Liver (tissue), 9 donors: Measurements from ENCODE around the gene TRIM7. TPM values are rescaled to one million over a fixed set of nuclear protein-coding genes. Genes with fewer than 3 reads are reported as not detected.

Source experiments
- DNase-seq: peaks from one replicate; pipeline ENCODE4 v3.0.0-alpha.2; 2017; ENCODE audit warnings: low spot score
- H3K27ac ChIP-seq, 2 donors: one replicate each; pipeline ENCODE4 v1.7.0; 2013; ENCODE audit warnings: inconsistent platforms in 2 of 2, low read length in 2 of 2, control low read depth in 1 of 2, low read depth in 1 of 2, mild to moderate bottlenecking in 1 of 2
- H3K27me3 ChIP-seq, 4 donors: one replicate each; pipeline versions ENCODE4 v1.6.1 to v1.7.0; 2013; ENCODE audit warnings: low read length in 3 of 4, inconsistent platforms in 1 of 4, mild to moderate bottlenecking in 1 of 4, moderate library complexity in 1 of 4; ENCODE audit not compliant: control insufficient read depth in 4 of 4, insufficient read depth in 4 of 4
- H3K36me3 ChIP-seq, 4 donors: one replicate each; pipeline versions ENCODE4 v1.6.1 to v1.7.0; 2013; ENCODE audit warnings: low read length in 3 of 4, mild to moderate bottlenecking in 3 of 4, low read depth in 1 of 4, moderate library complexity in 1 of 4; ENCODE audit not compliant: control insufficient read depth in 4 of 4, insufficient read depth in 3 of 4
- H3K4me1 ChIP-seq, 4 donors: one replicate each; pipeline versions ENCODE4 v1.6.1 to v1.7.0; 2013; ENCODE audit warnings: low read length in 3 of 4, mild to moderate bottlenecking in 3 of 4, moderate library complexity in 1 of 4; ENCODE audit not compliant: control insufficient read depth in 4 of 4, insufficient read depth in 4 of 4
- H3K4me3 ChIP-seq, 3 donors: one replicate each; pipeline versions ENCODE4 v1.6.1 to v1.7.0; 2013; ENCODE audit warnings: low read length in 3 of 3, control low read depth in 1 of 3, low read depth in 1 of 3, mild to moderate bottlenecking in 1 of 3
- H3K9ac ChIP-seq, 2 donors: one replicate each; pipeline ENCODE4 v1.7.0; 2013; ENCODE audit warnings: low read length in 2 of 2, mild to moderate bottlenecking in 2 of 2, moderate library complexity in 2 of 2, control low read depth in 1 of 2, low read depth in 1 of 2
- H3K9me3 ChIP-seq, 4 donors: one replicate each; pipeline versions ENCODE4 v1.6.1 to v1.7.0; 2013; ENCODE audit warnings: low read length in 3 of 4; ENCODE audit not compliant: control insufficient read depth in 4 of 4
- EGR1 ChIP-seq, 2 donors: IDR thresholded peaks; 2 replicates each; pipeline ENCODE4 v1.6.1; 2016 to 2018; ENCODE audit warnings: antibody characterized with exemption in 2 of 2, low read depth in 2 of 2
- FOXA1 ChIP-seq: IDR thresholded peaks from 2 replicates; pipeline ENCODE4 v1.6.1; 2016; ENCODE audit warnings: antibody characterized with exemption
- GABPA ChIP-seq, 2 donors: IDR thresholded peaks in 1 of 2; conservative IDR thresholded peaks in 1 of 2; 2 replicates each; pipeline ENCODE4 v1.6.1; 2016; ENCODE audit warnings: antibody characterized with exemption in 2 of 2, mild to moderate bottlenecking in 1 of 2, moderate library complexity in 1 of 2
- HNF4A ChIP-seq, 2 donors: conservative IDR thresholded peaks; 2 replicates each; pipeline ENCODE4 v1.6.1; 2016; ENCODE audit warnings: antibody characterized with exemption in 2 of 2, mild to moderate bottlenecking in 2 of 2
- HNF4G ChIP-seq: IDR thresholded peaks from 2 replicates; pipeline ENCODE4 v1.6.1; 2016; ENCODE audit warnings: antibody characterized with exemption
- JUND ChIP-seq, 2 donors: IDR thresholded peaks; 2 replicates each; pipeline ENCODE4 v1.6.1; 2016; ENCODE audit warnings: antibody characterized with exemption in 2 of 2
- NR2F2 ChIP-seq: IDR thresholded peaks from 2 replicates; pipeline ENCODE4 v1.6.1; 2016; ENCODE audit warnings: antibody characterized with exemption
- RAD21 ChIP-seq, 2 donors: IDR thresholded peaks; 2 replicates each; pipeline ENCODE4 v1.6.1; 2016; ENCODE audit warnings: antibody characterized with exemption in 2 of 2, mild to moderate bottlenecking in 2 of 2
- RXRA ChIP-seq, 2 donors: IDR thresholded peaks; 2 replicates each; pipeline ENCODE4 v1.6.1; 2017 to 2018; ENCODE audit warnings: antibody characterized with exemption in 2 of 2, mild to moderate bottlenecking in 1 of 2
- SP1 ChIP-seq: IDR thresholded peaks from 2 replicates; pipeline ENCODE4 v1.6.1; 2018; ENCODE audit warnings: antibody characterized with exemption, mild to moderate bottlenecking
- TAF1 ChIP-seq: conservative IDR thresholded peaks from 2 replicates; pipeline ENCODE4 v1.6.1; 2016; ENCODE audit warnings: antibody characterized with exemption, mild to moderate bottlenecking
- WGBS: extraction: QIAGEN DNeasy Blood & Tissue Kit; methylation state at CpG from one replicate; pipeline ENCODE4 v1.1.7; 2013; 5-methylcytosine and 5-hydroxymethylcytosine counted together
- polyA plus RNA-seq, 2 donors: library from polyadenylated mRNA; stranded (reverse) in 1 of 2; unstranded in 1 of 2; fragments of 200-250 nt in 1 of 2; fragments of >200 nt in 1 of 2; fragmentation: Nextera tagmentation in 1 of 2; extraction: Ambion mirVana in 1 of 2; gene quantifications; one replicate each; pipeline versions ENCODE4 v1.2.1 to v1.2.3, GENCODE V29; 2013 to 2015
- total RNA-seq, 2 donors: library from RNA; depleted of rRNA; stranded (reverse); fragments of >200 nt; gene quantifications; one replicate each; pipeline ENCODE4 v1.2.3, GENCODE V29; 2014
- TF ChIP-seq, protein P1 (sequence below): IDR thresholded peaks from 2 replicates; pipeline ENCODE4 v1.6.1; 2016; ENCODE audit warnings: antibody characterized with exemption
- TF ChIP-seq, protein P2 (sequence below): IDR thresholded peaks from 2 replicates; pipeline ENCODE4 v1.6.1; 2016; ENCODE audit warnings: antibody characterized with exemption
- TF ChIP-seq, protein P3 (sequence below): fragments of 150-350 bp; IDR thresholded peaks from 2 replicates; pipeline ENCODE4 v1.5.1; 2017; ENCODE audit warnings: improper control_type of control experiment, low read depth, low read length; ENCODE audit not compliant: missing input control
- TF ChIP-seq, protein P4 (sequence below): IDR thresholded peaks from 2 replicates; pipeline ENCODE4 v1.6.1; 2016; ENCODE audit warnings: antibody characterized with exemption
- TF ChIP-seq, protein P5 (sequence below): IDR thresholded peaks from 2 replicates; pipeline ENCODE4 v1.6.1; 2016; ENCODE audit warnings: antibody characterized with exemption, mild to moderate bottlenecking
- donor health status: healthy.
- donor health status: healthy.
- donor health status: healthy.
- donor health status: healthy.
- donor health status: healthy.

The TRIM7 gene
- total and polyA plus RNA-seq, 4 donors = 0.10 to 0.50 (median 0.14) TPM; not detected in 1

DNA sequence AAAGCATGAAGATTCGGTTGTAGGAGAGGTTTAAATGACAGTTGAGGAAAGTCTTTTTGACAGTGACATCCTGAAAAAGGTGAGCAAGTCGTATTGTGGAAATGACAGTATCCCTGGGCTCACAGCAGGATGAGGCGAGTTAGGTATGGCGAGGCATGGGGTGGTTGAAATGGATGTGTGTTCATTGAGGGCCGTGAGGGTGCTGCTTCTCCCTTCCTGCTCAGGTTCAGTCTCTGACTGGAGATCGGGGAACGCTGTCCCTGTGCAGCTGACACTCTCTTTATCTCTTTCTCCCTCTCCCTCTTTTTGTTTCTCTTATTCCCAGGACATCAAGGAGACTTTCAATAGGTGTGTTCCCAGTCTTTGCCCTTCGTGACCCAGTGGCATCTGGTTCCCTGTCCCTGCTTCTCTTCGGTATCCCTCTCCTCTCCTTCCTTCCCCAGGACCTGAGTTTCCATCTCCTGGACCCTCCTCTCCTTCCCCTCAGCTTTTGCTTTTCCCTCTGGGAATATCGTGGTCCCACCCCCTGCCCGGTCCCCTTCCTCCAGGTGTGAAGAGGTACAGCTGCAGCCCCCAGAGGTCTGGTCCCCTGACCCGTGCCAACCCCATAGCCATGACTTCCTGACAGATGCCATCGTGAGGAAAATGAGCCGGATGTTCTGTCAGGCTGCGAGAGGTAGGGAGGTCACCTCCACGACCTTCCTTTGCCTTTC, 28.2 kb upstream of the TRIM7 start:
- H3K9ac ChIP-seq = no peak overlapping the region
- H3K36me3 ChIP-seq = peaks cover 24 to 71% (median 48%) of the 10 kb centered on the region in 4 donors
- no peaks in the 10 kb centered on the region for H3K4me1 ChIP-seq
- H3K4me3 ChIP-seq = no peak overlapping the region
- no peaks in the 10 kb centered on the region for H3K9me3 ChIP-seq
- WGBS = 82% methylated on average over 16 of the region's 16 CpGs
- no peak overlapping the region for H3K27ac ChIP-seq
- no peaks in the 10 kb centered on the region for H3K27me3 ChIP-seq
- no peak for TF ChIP-seq EGR1 (IDR thresholded peaks at IDR 0.05; ENCODE audit: low read depth in 2 of 2)
- TF ChIP-seq HNF4A (conservative IDR thresholded peaks at IDR 0.05) = no peak
- TF ChIP-seq, protein P1, sequence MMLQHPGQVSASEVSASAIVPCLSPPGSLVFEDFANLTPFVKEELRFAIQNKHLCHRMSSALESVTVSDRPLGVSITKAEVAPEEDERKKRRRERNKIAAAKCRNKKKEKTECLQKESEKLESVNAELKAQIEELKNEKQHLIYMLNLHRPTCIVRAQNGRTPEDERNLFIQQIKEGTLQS = no peak
- no peak for TF ChIP-seq TAF1
- TF ChIP-seq, protein P2, sequence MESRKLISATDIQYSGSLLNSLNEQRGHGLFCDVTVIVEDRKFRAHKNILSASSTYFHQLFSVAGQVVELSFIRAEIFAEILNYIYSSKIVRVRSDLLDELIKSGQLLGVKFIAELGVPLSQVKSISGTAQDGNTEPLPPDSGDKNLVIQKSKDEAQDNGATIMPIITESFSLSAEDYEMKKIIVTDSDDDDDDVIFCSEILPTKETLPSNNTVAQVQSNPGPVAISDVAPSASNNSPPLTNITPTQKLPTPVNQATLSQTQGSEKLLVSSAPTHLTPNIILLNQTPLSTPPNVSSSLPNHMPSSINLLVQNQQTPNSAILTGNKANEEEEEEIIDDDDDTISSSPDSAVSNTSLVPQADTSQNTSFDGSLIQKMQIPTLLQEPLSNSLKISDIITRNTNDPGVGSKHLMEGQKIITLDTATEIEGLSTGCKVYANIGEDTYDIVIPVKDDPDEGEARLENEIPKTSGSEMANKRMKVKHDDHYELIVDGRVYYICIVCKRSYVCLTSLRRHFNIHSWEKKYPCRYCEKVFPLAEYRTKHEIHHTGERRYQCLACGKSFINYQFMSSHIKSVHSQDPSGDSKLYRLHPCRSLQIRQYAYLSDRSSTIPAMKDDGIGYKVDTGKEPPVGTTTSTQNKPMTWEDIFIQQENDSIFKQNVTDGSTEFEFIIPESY = no peak
- no peak for TF ChIP-seq HNF4G
- no peak for TF ChIP-seq RXRA (IDR thresholded peaks at IDR 0.05)
- TF ChIP-seq, protein P3, sequence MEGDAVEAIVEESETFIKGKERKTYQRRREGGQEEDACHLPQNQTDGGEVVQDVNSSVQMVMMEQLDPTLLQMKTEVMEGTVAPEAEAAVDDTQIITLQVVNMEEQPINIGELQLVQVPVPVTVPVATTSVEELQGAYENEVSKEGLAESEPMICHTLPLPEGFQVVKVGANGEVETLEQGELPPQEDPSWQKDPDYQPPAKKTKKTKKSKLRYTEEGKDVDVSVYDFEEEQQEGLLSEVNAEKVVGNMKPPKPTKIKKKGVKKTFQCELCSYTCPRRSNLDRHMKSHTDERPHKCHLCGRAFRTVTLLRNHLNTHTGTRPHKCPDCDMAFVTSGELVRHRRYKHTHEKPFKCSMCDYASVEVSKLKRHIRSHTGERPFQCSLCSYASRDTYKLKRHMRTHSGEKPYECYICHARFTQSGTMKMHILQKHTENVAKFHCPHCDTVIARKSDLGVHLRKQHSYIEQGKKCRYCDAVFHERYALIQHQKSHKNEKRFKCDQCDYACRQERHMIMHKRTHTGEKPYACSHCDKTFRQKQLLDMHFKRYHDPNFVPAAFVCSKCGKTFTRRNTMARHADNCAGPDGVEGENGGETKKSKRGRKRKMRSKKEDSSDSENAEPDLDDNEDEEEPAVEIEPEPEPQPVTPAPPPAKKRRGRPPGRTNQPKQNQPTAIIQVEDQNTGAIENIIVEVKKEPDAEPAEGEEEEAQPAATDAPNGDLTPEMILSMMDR = no peak
- TF ChIP-seq JUND (IDR thresholded peaks at IDR 0.05) = no peak
- TF ChIP-seq RAD21 (IDR thresholded peaks at IDR 0.05) = no peak
- no peak for TF ChIP-seq SP1
- TF ChIP-seq, protein P4, sequence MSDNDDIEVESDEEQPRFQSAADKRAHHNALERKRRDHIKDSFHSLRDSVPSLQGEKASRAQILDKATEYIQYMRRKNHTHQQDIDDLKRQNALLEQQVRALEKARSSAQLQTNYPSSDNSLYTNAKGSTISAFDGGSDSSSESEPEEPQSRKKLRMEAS = no peak
- TF ChIP-seq, protein P5, sequence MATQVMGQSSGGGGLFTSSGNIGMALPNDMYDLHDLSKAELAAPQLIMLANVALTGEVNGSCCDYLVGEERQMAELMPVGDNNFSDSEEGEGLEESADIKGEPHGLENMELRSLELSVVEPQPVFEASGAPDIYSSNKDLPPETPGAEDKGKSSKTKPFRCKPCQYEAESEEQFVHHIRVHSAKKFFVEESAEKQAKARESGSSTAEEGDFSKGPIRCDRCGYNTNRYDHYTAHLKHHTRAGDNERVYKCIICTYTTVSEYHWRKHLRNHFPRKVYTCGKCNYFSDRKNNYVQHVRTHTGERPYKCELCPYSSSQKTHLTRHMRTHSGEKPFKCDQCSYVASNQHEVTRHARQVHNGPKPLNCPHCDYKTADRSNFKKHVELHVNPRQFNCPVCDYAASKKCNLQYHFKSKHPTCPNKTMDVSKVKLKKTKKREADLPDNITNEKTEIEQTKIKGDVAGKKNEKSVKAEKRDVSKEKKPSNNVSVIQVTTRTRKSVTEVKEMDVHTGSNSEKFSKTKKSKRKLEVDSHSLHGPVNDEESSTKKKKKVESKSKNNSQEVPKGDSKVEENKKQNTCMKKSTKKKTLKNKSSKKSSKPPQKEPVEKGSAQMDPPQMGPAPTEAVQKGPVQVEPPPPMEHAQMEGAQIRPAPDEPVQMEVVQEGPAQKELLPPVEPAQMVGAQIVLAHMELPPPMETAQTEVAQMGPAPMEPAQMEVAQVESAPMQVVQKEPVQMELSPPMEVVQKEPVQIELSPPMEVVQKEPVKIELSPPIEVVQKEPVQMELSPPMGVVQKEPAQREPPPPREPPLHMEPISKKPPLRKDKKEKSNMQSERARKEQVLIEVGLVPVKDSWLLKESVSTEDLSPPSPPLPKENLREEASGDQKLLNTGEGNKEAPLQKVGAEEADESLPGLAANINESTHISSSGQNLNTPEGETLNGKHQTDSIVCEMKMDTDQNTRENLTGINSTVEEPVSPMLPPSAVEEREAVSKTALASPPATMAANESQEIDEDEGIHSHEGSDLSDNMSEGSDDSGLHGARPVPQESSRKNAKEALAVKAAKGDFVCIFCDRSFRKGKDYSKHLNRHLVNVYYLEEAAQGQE = no peak
- no peak for TF ChIP-seq FOXA1
- DNase-seq = no peak

DNA sequence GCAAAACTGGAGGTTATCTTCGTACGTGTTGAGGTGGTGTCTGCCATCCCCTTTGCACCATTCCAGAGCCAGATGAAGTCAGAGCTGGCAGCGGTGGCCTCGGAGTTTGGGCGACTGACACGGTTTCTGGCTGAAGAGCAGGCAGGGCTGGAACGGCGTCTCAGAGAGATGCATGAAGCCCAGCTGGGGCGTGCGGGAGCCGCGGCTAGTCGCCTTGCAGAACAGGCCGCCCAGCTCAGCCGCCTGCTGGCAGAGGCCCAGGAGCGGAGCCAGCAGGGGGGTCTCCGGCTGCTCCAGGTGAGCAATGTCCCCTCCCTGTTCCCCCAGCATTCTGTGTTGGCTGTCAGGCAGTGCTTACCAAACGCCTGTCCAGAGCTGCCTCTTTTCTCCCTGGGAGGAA, 27.6 kb upstream of the TRIM7 start:
- Histone ChIP-seq H3K27ac (no peak overlapping the region), H3K36me3 (peaks cover 19 to 64% (median 42%) of the 10 kb centered on the region in 4 donors), H3K9ac (no peak overlapping the region), H3K4me3 (no peak overlapping the region), H3K9me3 (no peaks in the 10 kb centered on the region), H3K4me1 (no peaks in the 10 kb centered on the region), H3K27me3 (no peaks in the 10 kb centered on the region)
- 93% methylated on average over 18 of the region's 18 CpGs for WGBS
- no peak for DNase-seq
- TF ChIP-seq FOXA1 = no peak
- TF ChIP-seq, protein P1 = no peak
- TF ChIP-seq JUND (IDR thresholded peaks at IDR 0.05) = no peak
- no peak for TF ChIP-seq EGR1 (IDR thresholded peaks at IDR 0.05; ENCODE audit: low read depth in 2 of 2)
- no peak for TF ChIP-seq HNF4A (conservative IDR thresholded peaks at IDR 0.05)
- no peak for TF ChIP-seq TAF1
- TF ChIP-seq RAD21 (IDR thresholded peaks at IDR 0.05) = no peak
- TF ChIP-seq, protein P3 = no peak
- TF ChIP-seq RXRA (IDR thresholded peaks at IDR 0.05) = no peak
- no peak for TF ChIP-seq NR2F2
- no peak for TF ChIP-seq GABPA (IDR thresholded peaks at IDR 0.05 in 1 of 2, conservative IDR thresholded peaks at IDR 0.05 in 1 of 2)
